ENCODE data around the gene ADAM22.

ADAM22 gene

DNA sequence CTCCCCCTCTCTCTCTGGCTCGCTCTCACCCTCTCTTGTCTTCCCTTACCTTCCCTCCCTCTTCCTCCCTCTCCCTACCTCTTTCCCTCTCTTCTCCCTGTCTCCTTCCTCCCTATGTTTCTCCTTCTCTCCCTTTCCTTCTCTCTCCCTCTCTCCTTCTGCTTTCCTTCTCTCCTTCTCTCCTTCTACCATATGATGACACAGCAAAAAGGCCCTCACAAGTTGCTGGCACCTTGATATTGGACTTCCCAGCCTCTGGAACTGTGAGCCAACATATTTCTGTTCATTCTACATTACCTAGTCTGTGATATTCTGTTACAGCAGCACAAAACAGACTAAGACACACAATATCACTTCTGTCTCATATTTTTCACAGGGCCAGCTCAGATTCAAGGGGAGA lies 135.0 kb downstream of the ADAM22 start:
- DNase-seq (ENCODE audit: low read depth): no peak
- TF ChIP-seq, protein P1, sequence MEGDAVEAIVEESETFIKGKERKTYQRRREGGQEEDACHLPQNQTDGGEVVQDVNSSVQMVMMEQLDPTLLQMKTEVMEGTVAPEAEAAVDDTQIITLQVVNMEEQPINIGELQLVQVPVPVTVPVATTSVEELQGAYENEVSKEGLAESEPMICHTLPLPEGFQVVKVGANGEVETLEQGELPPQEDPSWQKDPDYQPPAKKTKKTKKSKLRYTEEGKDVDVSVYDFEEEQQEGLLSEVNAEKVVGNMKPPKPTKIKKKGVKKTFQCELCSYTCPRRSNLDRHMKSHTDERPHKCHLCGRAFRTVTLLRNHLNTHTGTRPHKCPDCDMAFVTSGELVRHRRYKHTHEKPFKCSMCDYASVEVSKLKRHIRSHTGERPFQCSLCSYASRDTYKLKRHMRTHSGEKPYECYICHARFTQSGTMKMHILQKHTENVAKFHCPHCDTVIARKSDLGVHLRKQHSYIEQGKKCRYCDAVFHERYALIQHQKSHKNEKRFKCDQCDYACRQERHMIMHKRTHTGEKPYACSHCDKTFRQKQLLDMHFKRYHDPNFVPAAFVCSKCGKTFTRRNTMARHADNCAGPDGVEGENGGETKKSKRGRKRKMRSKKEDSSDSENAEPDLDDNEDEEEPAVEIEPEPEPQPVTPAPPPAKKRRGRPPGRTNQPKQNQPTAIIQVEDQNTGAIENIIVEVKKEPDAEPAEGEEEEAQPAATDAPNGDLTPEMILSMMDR (conservative IDR thresholded peaks at IDR 0.05; ENCODE audit: low read depth, low read length): no peak

DNA sequence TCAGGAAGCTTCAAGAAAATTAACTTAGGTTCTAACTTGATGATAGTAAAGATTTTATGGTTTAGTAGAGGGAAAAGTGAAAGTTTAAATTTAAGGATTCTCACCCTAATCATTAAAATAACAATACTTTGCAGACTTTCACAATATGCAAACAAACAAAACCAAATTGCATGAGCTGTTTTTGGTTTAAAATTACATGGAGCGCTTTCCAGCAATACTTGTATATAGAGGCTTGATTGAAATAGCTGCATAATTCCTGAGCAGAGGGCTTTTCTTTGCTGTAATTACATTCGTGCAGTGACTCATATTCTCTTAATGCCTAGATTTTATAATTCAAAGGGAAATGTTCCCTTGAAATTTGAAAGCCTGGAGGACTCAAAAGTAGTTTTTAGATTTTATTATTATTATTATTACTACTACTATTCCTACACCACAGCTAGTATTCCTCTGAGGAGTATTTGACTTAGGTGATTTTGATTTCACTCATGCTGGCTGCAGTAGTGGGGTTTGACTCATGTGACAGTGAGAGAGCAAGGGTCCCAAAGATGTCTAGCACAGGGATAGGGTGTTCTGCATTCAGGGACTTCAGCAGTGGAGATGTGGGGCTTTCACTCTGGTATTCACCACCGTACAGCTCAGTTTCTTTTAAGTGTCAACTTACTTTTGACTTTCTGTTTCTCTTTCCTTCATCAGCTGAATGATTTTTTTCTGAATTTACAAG lies 138.1 kb downstream of the ADAM22 start:
- TF ChIP-seq, protein P1 (conservative IDR thresholded peaks at IDR 0.05; ENCODE audit: low read depth, low read length): no peak
- no peak overlapping the region for H3K4me3 ChIP-seq (ENCODE audit: low read depth, low read length)
- DNase-seq (ENCODE audit: low read depth): no peak

More for the DNA sequence above, 135.0 kb downstream of the ADAM22 start:
- H3K4me3 ChIP-seq (ENCODE audit: low read depth, low read length): no peak overlapping the region

DNA sequence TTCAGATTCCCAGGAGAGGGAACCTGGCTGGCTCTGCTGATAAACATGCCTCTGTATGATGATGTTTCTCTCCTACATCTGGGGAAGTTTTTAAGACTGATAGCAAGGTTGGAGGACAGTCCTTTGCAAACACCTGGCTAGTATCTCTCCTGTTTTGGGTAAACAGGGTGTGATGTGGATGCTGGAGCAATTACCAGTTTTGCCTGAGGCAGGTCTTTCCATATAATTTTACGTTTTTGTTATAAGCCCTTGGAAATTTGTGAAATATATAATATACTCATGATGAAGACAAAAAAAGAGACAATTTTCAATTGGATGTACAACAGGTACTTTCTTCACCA lies 138.6 kb downstream of the ADAM22 start:
- no peak for DNase-seq (ENCODE audit: low read depth)
- TF ChIP-seq, protein P1 (conservative IDR thresholded peaks at IDR 0.05; ENCODE audit: low read depth, low read length): no peak
- no peak overlapping the region for H3K4me3 ChIP-seq (ENCODE audit: low read depth, low read length)

DNA sequence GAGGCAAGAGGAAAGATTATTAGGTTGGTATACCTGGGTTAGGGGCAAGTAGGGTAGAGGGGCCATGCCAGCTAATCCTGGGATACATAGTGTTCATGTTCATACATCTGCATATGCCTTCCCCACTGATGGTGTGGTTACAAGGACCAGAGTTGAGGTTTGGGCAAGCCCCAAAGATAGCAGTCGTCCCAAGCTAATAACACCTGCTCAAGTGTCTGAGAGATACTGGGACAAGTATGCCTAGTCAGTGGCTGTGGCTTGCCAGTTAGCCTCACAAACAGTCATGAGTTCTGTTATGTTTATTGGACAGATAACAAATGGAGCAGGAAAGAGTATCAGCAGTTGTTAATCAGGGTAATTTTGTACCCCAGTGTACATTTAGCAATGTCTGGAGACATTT lies 139.6 kb downstream of the ADAM22 start:
- H3K4me3 ChIP-seq (ENCODE audit: low read depth, low read length): no peak overlapping the region
- no peak for DNase-seq (ENCODE audit: low read depth)

DNA sequence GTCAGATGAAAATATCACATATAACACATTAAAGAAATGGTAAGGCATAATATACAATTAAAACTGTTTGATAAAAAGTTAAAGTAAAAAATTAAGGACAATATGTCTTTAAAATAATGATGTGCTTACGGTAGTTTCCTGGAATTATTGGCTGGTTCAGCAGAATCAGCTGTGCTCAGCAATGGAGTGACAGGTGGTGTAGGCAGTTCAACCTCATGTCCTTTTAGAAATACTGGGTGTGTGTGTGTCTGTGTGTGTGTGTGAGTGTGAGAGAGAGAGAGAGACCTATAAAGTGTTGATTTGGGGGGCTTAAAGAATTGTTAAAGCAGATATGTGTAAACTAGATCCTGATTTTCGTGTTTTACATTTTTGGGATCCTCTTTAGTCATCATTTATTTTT lies 141.2 kb downstream of the ADAM22 start:
- TF ChIP-seq, protein P1 (conservative IDR thresholded peaks at IDR 0.05; ENCODE audit: low read depth, low read length): no peak
- no peak for DNase-seq (ENCODE audit: low read depth)
- no peak overlapping the region for H3K4me3 ChIP-seq (ENCODE audit: low read depth, low read length)

More for the DNA sequence above, 139.6 kb downstream of the ADAM22 start:
- TF ChIP-seq, protein P1 (conservative IDR thresholded peaks at IDR 0.05; ENCODE audit: low read depth, low read length): no peak

DNA sequence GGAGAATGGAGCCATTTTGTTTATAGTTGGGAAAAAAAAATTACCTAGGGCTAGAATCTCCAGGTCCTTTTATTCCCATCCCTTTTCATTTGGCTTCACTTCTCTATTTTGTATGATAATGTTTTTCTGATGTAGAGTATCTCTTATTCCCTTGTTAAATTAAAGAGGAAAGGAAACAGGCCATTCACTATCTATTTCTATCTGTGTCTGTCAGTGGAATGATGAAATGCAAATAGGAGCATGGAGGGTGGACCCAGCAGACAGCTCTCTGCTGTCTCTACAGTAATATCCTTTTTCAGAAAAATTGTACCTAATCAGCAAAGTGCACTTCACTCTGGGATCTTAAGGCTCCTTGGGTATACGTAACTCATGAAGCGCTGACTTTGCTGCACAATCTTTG lies 149.8 kb downstream of the ADAM22 start:
- DNase-seq (ENCODE audit: low read depth): no peak
- no peak overlapping the region for H3K4me3 ChIP-seq (ENCODE audit: low read depth, low read length)
- TF ChIP-seq, protein P1 (conservative IDR thresholded peaks at IDR 0.05; ENCODE audit: low read depth, low read length): no peak

DNA sequence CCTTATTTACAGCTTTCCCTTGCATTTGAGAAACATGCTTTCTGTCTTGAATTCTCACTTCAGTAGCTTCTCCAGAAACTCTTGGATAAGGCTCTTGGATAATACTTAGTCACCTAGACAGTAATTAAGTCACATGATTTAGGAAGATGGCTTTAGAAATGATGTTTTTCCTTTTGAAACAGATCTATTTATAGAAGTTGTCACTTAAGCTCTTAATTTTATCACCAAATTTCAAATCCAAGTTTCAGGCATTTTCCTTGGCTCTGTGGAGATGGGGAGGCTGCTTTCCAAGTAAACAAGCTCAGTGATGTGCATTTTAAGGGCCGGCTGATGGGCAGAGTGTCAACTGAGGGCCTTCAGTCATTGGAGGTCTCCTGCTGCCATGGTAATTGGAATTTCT lies 155.5 kb downstream of the ADAM22 start:
- TF ChIP-seq, protein P1 (conservative IDR thresholded peaks at IDR 0.05; ENCODE audit: low read depth, low read length): no peak
- no peak for DNase-seq (ENCODE audit: low read depth)
- H3K4me3 ChIP-seq (ENCODE audit: low read depth, low read length): no peak overlapping the region

All from choroid plexus epithelial cell (primary cell).